Hindlimb muscle (tissue), 1 donor: ENCODE measurements around the gene EVA1A. TPM values are rescaled to one million over a fixed set of nuclear protein-coding genes. Genes with fewer than 3 reads are reported as not detected.

Experiments used
- DNase-seq: peaks from one replicate; pipeline ENCODE4 v3.0.0-alpha.2; 2013
- polyA plus RNA-seq: library from polyadenylated mRNA; unstranded; fragments of 120-200 nt; gene quantifications from one replicate; pipeline ENCODE4 v1.2.1, GENCODE V29; 2013; ENCODE audit not compliant: insufficient read length

Gene EVA1A
- polyA plus RNA-seq, 1 donor, result 6.7 TPM

DNA sequence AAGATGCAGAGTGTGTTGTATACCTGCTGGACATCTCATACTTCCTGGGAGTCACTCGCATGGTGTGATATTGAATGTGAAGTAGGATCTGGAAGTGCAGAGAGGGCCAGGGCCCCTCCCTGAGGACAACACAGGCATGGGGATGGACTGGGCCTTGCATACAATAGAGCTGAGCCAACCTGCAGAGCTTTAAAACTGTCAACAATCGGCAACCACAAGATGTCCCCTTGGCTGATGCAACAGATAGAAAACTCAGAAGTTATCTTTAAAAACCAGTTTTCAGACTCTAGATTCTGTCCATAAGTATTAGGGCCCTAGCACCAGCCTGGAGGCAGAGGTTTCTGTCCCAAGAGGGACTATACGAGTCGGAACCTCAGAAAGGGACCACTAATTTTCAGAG lies 19.7 kb downstream of the EVA1A start:
- DNase-seq, result no peak

DNA sequence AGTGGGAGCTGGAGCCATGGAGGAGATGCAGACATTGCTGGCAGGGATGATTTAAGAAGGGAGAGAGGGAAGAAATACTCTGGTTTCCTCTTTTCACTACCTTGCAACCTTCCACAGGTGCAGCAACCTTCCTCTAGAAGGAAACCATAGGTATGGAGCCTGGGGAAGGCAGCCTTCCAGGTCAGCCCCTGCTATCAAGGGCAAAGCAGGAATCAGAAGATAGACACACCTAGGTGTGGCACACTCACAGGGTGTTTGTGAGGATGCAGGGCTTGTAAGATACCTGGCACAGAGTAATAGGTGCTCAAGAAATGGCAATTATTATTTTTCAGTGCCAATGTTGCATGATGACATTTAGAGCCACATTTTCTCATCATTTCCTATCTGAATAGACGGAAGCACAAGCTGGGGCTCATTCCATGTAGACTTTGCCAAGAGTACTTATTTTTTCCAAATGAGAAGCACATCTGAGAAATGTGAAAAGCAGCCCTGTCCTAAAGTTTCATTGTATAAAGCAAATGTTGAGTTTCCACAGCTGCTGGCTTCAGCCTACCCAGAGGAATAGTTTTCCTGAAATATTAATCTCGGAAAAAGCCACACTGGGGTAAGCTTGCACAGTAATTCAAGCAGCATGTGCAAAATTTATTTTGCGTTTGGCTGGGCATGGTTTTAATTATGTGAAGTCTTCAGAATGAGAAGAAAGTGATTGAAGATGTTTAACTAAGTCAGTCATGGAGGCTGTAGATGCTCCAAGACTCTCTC lies 20.6 kb downstream of the EVA1A start:
- peak; percentile 81 for DNase-seq

DNA sequence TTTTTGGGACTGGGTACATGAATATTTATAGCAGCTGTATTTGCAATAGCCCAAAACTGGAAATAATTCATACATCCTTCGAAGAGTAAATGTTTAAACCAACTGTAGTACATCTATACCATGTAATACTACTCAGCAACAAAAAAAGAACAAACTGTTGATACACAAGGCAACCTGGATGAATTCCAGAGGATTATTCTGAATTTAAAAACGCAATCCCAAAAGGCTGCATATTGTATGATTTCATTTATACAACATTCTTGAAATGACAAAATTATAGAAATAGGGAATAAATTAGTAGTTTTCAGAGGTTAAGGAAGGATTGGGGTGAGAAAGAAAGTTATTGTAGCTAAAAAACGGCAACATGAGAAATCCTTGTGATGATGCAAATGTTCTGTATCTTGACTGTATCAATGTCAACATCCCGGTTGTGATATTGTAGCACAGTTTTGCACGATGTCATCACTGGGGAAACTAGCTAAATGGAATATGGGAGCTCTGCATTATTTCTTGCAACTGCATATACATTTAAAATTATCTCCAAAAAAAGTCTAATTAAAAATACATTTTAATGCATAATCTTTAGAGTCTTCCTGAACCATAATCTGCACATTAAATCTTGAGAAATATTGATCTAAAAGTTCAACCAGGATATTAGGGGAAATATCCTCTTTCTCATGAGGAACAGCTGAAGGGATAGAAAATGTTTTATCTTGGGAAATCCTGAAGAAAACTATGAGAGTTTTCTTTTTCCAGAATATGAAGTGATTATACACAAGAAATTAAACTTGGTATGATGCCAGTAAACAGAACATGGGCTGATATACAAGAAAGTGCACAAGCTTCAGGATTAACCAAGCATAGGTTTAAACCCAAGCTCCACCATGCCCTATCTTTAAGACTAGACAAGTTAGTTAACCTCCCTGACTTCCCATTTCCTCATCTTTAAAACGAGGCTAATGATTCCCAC lies 21.9 kb downstream of the EVA1A start:
- no peak for DNase-seq

DNA sequence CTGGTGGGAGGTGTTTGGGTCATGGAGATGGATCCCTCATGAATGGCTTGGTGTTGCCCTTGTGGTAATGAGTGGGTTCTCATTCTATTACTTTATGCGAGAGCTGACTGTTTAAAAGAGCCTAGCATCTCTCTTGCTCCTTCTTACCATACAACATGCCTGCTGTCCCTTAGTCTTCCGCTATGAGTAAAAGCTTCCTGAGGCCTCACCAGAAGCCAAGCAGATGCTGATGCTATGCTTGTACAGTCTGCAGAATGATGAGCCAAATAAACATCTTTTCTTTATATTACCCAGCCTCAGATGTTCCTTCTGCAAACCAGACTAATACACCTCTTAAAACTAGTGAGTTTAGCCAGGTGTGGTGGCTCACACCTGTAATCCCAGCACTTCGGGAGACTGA lies 23.1 kb downstream of the EVA1A start:
- DNase-seq, result no peak

DNA sequence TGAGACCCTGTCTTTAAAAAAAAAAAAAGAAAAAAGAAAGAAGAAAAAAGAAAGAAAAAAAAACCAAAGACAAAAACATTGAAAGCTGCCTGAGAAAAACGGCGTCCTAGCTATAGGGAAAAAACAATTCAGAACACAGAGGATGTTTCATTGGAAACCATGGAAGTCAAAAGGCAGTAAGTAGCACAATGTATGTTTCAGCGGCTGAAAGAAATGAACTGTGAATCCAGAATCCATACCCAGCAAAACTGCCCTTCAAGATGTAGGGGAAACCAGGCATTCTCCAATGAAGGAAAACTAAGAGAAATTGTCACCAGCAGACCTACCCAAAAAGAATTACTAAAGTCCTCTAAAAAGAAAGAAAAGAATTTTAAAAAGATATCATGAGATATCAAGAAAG lies 27.6 kb downstream of the EVA1A start:
- DNase-seq, result no peak

DNA sequence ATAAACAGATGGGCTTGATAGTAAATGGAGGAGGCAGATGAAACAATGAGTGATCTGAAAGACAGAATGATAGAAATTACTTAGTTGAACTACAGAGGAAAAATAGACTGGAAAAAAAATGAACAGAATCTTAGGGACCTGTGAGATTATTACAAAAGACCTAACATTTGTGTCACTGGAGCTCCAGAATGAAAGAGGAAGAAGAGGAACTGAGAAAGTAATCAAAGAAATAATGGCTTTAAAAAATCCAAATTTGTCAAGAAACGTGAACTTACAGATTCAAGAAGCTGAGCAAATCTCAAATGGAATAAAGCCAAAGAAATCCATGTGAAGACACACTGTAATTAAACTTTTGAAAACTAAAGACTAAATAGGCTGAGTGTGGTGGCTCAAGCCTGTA lies 28.3 kb downstream of the EVA1A start:
- no peak for DNase-seq

DNA sequence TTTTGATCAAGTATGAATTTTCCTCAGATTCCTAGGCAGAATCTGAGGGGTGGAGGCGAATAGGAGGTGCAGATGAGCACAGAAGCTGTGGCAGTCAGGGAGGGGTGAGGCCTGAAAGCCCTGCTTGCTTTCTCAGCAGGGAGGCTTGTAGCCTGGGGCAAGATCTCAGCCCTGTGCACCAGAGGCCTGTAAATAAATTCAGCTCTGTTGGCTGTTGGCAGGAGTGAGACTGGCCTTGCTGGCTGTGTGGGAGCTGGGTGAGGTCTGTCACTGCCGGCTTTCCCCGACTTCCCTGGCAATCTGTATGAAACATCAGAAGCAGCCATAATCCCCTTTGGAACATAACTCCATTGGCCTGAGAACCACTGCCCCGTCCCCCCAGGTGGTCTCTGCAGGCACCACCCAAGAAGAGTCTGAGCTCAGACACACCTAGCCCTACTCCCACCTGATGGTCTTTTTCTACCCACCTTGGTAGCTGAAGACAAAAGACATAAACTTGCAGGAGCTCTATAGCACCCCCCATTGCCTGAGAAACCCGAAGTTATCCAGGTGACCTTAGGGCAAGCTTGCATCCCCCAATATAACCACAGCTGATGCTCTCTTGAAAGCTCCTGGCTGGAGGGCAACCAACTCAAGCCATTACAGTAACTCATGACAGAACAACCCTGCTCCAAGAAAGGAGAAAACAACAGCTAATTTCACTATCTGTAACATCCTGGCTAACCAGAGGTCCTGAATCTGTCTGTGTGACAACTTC lies 32.3 kb downstream of the EVA1A start:
- DNase-seq, result no peak

DNA sequence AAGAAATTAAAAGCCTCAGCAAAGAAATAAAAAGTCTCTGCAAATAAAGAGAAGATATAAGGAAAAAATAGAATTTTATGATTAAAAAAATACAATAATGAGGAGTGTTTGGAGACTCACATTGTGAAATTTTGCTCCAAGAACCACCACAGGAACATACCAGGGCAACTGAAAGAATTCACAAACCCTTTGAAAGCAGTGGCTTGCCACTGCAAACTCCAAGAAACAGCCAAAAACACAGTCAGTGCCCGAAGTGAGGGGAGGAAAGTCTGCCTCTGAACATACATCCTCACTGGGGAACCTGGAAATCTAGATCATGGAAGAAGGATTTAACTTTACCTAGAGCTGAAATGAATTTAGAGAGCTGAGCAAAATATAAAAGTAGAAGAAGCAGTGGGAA lies 33.1 kb downstream of the EVA1A start:
- no peak for DNase-seq

DNA sequence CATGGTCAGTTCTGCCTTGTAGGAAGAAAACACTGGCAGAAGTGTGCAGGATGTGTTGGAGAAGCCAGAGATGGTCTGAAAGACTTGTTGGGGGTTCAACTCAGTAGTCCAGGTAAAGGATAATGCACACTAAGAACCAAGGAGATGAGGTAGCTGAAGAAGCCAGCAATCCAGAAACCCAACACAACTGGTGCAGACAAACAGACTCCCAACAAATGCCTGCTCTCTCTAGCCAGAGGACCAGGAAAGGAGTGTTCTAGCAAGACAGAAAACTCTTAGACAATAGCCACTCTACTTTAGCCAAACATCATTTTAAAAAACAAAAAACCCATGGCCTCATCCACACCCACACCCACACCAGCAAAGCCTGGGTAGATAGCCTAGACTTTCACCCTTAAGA lies 33.9 kb downstream of the EVA1A start:
- DNase-seq, result no peak

DNA sequence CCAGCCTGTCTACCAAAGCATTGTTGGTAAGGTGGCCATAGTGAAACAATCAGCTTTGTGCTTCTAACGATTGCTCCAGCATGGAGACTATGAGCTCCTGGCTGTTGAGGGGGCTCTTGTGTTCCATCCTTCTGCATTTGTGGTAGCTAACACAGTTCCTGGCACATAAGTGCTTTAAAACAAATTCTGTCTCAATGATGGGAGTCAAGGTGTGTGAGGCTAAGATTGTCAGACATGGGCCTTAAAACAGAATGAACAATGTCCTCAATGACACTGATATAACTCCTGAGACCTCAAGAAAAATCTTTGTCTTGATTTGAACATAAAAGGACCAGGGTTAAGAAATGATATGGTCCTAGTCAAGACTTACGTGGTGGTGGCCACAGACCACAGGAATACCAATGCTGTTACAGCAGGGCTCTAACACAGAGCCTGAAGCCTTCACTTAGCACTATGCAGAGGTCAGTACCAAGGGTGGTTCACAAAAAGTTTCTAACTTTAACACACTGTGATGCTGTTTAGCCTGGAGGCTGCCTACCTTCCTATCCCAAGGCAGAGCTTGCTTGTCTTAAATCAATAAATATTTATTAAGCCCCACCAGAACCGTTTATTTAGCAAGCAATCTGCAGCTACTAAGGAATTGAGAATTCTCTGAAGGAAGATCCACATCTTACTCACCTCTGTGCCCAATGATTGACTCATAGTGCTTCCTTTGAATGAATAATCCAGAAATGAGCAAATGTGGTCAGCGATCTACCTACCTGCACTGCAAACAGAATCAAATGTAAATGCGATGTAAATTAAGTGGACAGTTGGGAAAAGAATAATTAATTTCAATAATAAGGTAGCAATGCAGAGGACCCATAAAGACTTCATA lies 35.1 kb downstream of the EVA1A start:
- no peak for DNase-seq

DNA sequence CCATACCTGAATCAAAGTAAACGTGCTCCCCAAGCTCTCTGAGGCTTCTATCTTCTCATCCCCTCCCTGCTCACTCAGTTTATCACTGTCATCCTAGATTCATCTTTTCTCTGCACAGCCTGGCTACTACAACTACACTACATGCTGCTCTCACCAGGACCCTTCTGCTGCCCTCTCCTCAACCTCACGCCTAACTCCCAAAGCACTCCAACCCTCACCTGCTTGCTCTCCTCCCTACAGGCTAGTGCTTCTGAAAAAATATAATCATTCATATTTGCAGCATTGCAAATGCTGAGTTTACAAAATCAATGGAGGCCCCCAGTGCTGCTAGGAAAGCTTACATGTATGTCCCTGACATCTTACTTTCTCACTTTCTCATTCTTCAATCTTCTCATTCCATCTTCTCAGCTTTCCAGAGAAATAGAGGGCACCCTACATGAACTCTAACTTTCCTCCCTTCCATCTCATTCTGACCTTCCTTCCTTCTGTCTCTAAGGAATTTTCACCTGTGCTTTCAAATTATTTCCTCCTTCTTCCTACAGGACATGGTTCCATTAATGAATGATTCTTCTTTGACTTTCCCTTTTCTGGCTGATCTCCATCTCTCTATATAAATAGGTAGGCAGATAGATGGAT lies 36.3 kb downstream of the EVA1A start:
- no peak for DNase-seq

DNA sequence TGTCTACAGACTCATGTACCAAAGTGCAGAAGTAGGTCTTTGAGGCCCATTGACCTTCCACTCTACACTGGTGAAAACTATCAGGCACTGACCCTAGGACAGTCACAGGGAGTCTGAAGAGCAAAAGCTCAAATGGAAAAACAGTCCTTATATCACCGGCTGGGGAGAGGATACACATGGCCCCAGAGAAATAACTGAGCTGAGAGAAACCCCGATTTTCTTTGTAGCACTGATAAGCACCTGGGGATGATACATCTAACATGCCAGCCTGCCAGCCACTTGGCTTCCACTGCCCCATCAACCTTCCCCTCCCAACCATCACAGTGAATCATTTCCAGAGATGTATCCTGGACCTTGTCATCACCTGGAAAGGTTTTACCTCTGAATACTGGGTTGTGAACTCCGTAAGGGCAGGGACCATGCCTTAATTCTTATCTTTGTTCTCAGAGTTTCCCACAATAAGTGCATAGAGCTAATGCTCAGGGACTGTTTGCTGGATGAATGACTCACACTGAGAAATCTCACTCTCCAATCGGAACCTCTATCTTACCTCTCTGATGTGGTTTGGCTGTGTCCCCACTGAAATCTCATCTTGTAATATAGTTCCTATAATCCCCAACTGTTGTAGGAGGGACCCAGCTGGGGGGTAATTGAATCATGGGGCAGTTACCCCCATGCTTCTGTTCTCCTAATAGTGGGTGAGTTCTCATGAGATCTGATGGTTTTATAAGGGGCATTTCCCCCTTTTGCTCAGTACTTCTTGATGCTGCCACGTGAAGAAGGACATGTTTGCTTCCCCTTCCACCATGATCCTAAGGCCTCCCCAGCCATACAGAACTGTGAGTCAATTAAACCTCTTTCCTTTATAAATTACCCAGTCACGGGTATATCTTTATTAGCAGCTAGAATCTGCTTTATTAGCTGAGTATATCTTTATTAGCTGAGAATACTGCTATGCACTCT lies 37.1 kb downstream of the EVA1A start:
- DNase-seq, result no peak

DNA sequence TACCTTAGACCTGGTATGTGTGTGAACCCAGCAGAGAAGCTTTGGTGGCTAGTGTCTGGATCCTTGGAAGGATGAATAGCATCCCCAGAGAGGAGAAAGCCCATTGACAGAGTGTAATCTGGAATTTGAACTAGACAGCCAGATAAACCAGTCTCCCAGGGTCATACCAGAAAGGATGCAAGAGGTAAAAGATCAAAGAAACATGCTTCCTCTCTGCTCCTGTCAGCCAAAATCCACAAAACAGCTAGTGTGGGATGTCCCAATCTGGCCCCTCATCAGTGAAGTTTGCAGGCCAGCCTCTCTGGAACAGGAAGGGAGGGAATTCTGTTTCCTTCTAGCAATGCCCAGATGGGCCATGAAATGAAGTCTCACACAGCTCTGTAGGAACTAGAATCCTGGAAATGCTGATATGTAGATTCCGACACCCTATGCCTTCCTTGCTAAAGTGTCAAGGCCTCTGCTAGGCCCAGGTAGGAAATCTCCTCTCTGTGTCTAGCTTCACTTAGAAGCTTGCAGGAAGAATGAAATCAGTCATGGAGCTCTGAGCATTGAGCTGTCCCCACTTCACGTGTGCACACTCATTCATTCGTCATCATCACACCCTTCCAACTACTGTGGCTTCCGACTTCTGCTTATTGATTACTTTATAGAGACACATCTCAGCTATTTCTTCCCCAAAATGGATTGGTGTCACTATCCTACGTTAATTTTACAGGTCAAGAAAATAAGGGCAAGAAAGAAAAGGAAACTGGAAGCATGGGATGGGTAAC lies 38.0 kb downstream of the EVA1A start:
- DNase-seq, result no peak

DNA sequence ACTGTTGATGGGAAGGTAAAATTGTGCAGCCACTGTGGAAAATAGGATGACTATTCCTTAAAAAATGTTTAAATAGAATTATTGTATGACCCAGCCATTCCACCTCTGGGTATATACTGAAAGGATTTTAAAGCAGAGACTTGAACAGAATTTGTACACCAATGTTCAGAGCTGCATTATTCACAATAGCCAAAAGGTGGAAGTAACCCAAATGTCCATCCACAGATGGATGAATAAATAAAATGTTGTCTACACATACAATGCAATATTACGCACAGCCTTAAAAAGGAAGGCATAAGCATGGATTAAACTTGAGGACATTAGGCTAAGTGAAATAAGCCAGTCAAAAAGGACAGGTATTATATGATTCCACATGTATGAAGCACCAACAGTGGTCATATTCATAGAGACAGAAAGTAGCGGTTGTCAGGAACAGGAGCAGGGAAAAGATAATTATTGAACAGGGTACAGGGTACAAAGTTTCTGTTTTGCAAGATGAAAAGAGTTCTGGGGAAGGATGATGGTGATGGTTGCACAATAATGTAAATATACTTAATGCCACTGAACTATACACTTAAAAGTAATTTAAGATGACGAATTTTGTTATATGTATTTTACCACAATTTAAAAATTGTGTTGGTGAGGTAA lies 39.4 kb downstream of the EVA1A start:
- no peak for DNase-seq

DNA sequence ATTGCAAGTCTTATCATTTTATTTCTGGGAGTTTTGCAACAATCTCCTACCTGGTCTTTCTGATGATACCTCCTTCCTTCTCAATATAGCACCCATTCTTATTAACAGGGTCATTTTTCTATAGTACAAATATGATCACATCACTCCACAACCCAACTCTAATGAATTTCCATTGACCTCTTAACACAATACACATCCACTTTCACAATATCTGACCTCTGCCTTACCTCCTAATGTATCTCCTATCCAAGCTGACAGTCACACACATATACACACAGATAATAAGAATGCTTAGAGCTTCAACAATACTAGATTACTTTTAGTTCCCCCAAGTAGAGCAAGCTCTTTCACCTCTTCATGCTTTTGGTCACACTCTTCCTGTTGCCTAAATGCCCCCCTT lies 40.9 kb downstream of the EVA1A start:
- no peak for DNase-seq

DNA sequence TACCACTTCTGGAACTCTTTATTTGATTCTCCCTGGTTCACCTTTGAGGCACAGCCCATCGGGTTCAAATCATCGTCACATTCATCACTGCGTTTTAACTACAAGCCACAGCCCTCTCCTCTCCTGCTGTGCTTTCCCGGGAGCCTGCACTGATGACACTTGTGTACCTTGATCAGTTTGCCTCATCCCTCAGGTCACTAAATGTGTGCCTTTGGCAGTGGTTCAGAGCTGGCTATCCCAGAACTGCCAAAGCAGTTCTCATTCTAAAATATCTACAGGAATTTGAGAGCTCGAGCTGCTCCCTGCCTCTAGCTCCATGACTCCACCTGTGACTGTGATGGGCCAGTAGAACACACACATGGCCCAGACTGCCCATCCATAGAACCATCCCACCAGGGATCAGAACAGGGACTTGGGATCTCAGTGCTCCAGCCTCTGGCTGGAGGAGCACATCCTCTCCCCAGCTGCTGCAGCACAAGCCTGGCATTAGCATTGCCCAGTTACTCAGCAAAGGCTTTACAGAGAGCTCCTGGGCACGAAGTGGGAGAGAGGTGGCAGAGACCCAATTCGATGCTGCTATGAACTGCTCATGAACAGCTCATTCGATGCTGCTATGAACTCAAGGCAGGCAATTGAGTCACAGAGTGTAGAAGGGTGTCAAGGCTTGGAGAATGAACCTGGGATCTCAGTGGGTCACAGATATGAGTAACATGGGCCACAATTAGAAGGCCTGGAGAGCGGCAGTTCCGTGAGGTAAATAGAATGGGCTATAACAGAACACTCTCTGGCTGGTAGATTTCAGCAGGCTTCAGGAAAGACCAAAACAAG lies 41.9 kb downstream of the EVA1A start:
- DNase-seq, result no peak

DNA sequence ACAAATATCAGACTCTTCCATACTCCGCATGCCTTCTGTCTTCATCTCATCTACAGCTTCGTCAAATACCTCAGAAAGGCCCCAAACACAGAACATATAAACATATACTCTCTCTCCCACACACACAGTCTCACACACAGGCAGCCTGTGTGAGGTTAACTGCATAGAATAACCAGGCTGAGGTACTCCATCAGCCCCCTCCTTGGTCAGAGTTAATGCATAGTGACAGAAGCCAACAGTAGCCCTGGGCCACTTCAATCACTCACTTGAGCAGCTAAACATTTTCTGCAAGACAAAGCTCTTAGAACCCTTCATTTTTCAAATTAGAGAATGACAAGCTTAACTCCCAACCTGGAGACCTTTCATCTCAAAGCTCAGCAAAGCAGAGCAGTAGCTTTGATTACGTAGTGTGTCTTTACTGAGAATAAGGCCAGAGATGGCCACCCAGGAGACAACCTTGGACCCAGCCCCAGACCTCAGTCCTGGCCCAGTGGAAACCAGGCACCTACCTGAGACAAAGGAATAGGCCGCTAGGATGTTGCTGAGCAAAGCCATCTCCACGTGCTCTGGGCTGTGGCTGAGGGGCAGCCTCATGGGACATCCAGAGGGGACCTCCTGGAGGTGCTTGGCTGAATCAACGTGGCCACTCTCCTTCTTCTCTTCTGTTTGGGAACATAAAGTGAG lies 43.0 kb downstream of the EVA1A start:
- DNase-seq, result no peak
